BJ (cell line): Measurements from ENCODE around the gene BROX. TPM values are rescaled to one million over a fixed set of nuclear protein-coding genes. Genes with fewer than 3 reads are reported as not detected.

Experiments used
- CTCF ChIA-PET: fragments of 350-600 bp; formaldehyde crosslinking; extraction: SDS; loops from one replicate; lab custom pipeline; 2021; ENCODE audit warnings: antibody characterized with exemption, inconsistent platforms; lab: Yijun Ruan, JAX
- POLR2A ChIA-PET: fragments of 300-600 bp; sonication (Branson Sonifier 250); formaldehyde crosslinking; extraction: SDS; loops from one replicate; lab custom pipeline; 2021; ENCODE audit warnings: antibody characterized with exemption; lab: Charles Lee
- DNase-seq: peaks from one replicate; pipeline ENCODE4 v3.0.0-alpha.2; 2011; ENCODE audit warnings: low read depth
- H3K27me3 ChIP-seq: 2 replicates; pipeline ENCODE4 v1.6.0; 2011; ENCODE audit warnings: low read length; ENCODE audit not compliant: control insufficient read depth, insufficient read depth
- H3K36me3 ChIP-seq: 2 replicates; pipeline ENCODE4 v1.5.1; 2011; ENCODE audit warnings: low read length; ENCODE audit not compliant: control insufficient read depth, insufficient read depth
- H3K4me3 ChIP-seq: 2 replicates; pipeline ENCODE4 v1.5.1; 2011; ENCODE audit warnings: low read depth, mild to moderate bottlenecking, control low read depth, low read length
- polyA plus RNA-seq: library from polyadenylated mRNA; depleted of rRNA; stranded (reverse); fragments of >200 nt; gene quantifications from 2 replicates; pipeline ENCODE4 v1.2.3, GENCODE V29; 2011
- TF ChIP-seq, protein P1 (sequence below): IDR thresholded peaks from 2 replicates; pipeline ENCODE4 v1.5.1; 2011; ENCODE audit warnings: low read depth, mild to moderate bottlenecking, control low read depth, inconsistent platforms, low read length, moderate library complexity; ENCODE audit not compliant: insufficient read depth

BROX gene
- polyA plus RNA-seq, 1 experiment, result 2.6 TPM

DNA sequence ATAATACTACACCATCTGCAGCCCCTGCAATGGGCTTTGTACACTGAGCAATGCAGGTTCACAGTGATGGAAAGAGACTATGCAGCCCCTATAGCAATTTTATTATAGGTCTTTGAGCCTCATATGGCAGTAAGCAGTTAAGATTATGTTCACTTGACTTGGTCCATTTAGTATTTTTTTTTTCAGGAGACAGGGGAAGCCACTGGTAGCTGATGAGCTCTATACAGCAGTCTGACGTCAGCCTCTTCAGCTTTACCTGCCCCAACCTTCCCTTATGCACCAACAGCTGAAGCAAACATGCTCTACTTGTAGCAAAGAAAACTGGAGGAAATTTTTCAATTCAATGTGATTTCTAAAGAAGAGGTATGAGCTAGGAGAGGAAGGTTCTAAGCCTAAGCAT lies 32.3 kb upstream of the BROX start:
- Histone ChIP-seq H3K27me3 (no peaks in the 10 kb centered on the region), H3K4me3 (no peak overlapping the region), H3K36me3 (peaks cover 3% of the 10 kb centered on the region)
- ChIA-PET CTCF (interaction anchor here (1.0 kb wide), 1 partner anchor 9 kb away, joined by 3 read pairs; no protein-coding TSS in a partner anchor), POLR2A (no interaction called here)
- TF ChIP-seq, protein P1, sequence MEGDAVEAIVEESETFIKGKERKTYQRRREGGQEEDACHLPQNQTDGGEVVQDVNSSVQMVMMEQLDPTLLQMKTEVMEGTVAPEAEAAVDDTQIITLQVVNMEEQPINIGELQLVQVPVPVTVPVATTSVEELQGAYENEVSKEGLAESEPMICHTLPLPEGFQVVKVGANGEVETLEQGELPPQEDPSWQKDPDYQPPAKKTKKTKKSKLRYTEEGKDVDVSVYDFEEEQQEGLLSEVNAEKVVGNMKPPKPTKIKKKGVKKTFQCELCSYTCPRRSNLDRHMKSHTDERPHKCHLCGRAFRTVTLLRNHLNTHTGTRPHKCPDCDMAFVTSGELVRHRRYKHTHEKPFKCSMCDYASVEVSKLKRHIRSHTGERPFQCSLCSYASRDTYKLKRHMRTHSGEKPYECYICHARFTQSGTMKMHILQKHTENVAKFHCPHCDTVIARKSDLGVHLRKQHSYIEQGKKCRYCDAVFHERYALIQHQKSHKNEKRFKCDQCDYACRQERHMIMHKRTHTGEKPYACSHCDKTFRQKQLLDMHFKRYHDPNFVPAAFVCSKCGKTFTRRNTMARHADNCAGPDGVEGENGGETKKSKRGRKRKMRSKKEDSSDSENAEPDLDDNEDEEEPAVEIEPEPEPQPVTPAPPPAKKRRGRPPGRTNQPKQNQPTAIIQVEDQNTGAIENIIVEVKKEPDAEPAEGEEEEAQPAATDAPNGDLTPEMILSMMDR, result no peak
- DNase-seq, result no peak

DNA sequence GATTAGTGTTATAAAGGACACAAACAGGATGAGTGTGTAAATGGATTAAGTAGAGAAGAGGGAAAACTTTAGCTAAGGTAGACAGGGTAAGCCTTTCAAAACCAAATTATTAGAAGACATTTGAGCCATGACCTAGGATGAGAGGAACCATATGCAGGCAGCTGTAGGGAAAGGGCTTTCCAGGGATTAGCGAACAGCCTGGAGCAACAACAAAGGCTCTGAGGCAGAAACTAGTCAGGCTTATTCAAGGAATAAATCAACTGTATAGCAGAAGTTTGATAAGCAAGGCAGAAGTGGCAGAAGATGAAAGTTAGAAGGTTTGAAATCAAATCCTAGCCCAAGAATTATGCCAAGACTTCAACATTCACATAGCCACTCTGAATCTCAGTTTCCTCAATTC lies 21.3 kb upstream of the BROX start:
- no peaks in the 10 kb centered on the region for H3K27me3 ChIP-seq
- no peak for DNase-seq
- H3K36me3 ChIP-seq, result peaks cover 5% of the 10 kb centered on the region; the same call in 1 of the 2 replicates
- POLR2A ChIA-PET, result no interaction called here
- CTCF ChIA-PET, result no interaction called here
- TF ChIP-seq, protein P1, result no peak
- no peak overlapping the region for H3K4me3 ChIP-seq

DNA sequence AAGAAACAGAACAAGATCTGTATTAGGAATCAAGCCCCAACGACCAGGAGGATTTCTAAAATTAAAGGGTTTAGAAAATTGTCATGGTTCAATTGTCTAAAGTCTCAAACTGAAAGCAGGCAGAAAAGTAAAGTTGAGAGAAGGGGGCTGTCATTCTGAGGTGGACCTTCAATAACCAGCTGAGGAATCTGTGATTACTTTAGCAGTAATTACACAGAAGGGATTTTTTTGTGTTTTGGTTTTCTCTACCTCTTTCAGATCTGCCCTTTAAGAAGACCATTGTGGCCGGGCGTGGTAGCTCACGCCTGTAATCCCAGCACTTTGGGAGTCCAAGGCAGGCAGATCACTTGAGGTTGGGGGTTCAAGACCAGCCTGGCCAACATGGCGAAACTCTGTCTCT lies 17.4 kb upstream of the BROX start:
- CTCF ChIA-PET, result interaction anchor here (1.5 to 1.6 kb wide), 2 partner anchors 8 to 9 kb away, joined by 3 to 7 read pairs; no protein-coding TSS in a partner anchor

DNA sequence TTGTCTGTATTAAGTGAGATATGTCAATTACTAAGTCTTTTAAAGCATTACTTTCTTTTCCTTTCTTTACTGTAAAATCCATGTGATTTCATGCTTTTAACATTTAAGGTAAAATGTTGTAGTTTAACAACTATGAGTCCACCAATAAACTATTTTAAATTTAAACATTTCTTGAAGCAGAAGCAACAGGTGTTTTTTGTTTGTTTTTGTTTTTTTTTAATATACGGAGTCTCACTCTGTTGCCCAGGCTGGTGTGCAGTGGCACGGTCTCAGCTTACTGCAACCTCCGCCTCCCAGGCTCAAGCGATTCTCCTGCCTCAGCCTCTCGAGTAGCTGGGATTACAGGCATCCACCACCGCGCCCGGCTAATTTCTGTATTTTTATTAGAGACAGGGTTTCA lies 15.6 kb upstream of the BROX start:
- TF ChIP-seq, protein P1, result no peak
- CTCF ChIA-PET, result no interaction called here
- no peak overlapping the region for H3K4me3 ChIP-seq
- peaks cover 4% of the 10 kb centered on the region; the same call in 1 of the 2 replicates for H3K36me3 ChIP-seq
- POLR2A ChIA-PET, result no interaction called here
- no peak for DNase-seq
- no peaks in the 10 kb centered on the region for H3K27me3 ChIP-seq

More for the DNA sequence above, 17.4 kb upstream of the BROX start:
- Histone ChIP-seq H3K4me3 (no peak overlapping the region), H3K36me3 (0 out of 2 replicates have a peak, but pooled peaks cover 1% of the 10 kb centered on the region), H3K27me3 (no peaks in the 10 kb centered on the region)
- TF ChIP-seq, protein P1, result no peak
- POLR2A ChIA-PET, result no interaction called here
- no peak for DNase-seq

- no peak for DNase-seq
Measured at GRCh38 chr1:222697203-222697602, 15.2 kb upstream of the BROX start.

More at GRCh38 chr1:222697203-222697602, 15.2 kb upstream of the BROX start:
- TF ChIP-seq, protein P1, result no peak
- CTCF ChIA-PET, result interaction anchor here (0.6 to 1.1 kb wide), 3 partner anchors 16 to 318 kb away, joined by 3 to 4 read pairs (median 3); no protein-coding TSS in a partner anchor
- no peaks in the 10 kb centered on the region for H3K27me3 ChIP-seq
- H3K36me3 ChIP-seq, result peaks cover 3% of the 10 kb centered on the region; the same call in 1 of the 2 replicates
- H3K4me3 ChIP-seq, result no peak overlapping the region
- POLR2A ChIA-PET, result no interaction called here
